ENCODE results near the gene EXOSC6.
"Not testable (repeated sequence)": the region's sequence is repeated elsewhere in the genome, so short reads cannot be mapped to it uniquely, and the experiment has no call there.

DNA sequence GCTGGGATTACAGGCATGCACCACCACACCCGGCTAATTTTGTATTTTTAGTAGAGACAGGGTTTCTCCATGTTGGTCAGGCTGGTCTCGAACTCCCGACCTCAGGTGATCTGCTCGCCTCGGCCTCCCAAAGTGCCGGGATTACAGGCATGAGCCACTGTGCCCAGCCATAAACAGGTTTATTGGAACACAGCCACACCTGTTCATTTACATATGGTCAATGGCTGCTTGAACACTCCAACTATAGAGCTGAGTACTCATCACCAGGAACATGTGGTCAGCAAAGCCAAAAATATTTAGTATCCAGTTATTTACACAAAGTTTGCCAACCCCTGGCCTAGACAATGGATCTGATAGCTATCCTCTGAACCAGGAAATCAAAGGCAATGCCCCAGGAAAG is 8.2 kb upstream of the EXOSC6 start:
- TF ChIP-seq, protein P1, sequence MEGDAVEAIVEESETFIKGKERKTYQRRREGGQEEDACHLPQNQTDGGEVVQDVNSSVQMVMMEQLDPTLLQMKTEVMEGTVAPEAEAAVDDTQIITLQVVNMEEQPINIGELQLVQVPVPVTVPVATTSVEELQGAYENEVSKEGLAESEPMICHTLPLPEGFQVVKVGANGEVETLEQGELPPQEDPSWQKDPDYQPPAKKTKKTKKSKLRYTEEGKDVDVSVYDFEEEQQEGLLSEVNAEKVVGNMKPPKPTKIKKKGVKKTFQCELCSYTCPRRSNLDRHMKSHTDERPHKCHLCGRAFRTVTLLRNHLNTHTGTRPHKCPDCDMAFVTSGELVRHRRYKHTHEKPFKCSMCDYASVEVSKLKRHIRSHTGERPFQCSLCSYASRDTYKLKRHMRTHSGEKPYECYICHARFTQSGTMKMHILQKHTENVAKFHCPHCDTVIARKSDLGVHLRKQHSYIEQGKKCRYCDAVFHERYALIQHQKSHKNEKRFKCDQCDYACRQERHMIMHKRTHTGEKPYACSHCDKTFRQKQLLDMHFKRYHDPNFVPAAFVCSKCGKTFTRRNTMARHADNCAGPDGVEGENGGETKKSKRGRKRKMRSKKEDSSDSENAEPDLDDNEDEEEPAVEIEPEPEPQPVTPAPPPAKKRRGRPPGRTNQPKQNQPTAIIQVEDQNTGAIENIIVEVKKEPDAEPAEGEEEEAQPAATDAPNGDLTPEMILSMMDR (IDR thresholded peaks at IDR 0.05), result not testable (repeated sequence)
- not testable (repeated sequence) for TF ChIP-seq POLR2A (IDR thresholded peaks at IDR 0.05)
